ENCODE data around the gene GNG11.

GRCh38 chr7:93964813-93965212, 43.3 kb downstream of the GNG11 start:
- TF ChIP-seq CTCF (IDR thresholded peaks at IDR 0.05) (no peak), POLR2A (IDR thresholded peaks at IDR 0.05) (no peak)

All from thyroid gland (tissue), 4 donors.